Vagina (tissue), 2 donors: ENCODE data around the gene FEZF1. TPM values are rescaled to one million over a fixed set of nuclear protein-coding genes. Genes with fewer than 3 reads are reported as not detected.

ENCODE experiments used
- DNase-seq, 2 donors: peaks; one replicate each; pipeline ENCODE4 v3.0.0-alpha.2; 2017; ENCODE audit errors: extremely low spot score in 2 of 2
- H3K27ac ChIP-seq: fragments of 200-600 bp; sonication (generic); one replicate; pipeline ENCODE4 v1.5.1; 2019
- H3K27me3 ChIP-seq: fragments of 200-600 bp; sonication (generic); one replicate; pipeline ENCODE4 v1.5.1; 2019
- H3K36me3 ChIP-seq, 2 donors: fragments of 200-600 bp; sonication (generic); one replicate each; pipeline ENCODE4 v1.5.1; 2017 to 2019
- H3K4me1 ChIP-seq: fragments of 200-600 bp; sonication (generic); one replicate; pipeline ENCODE4 v1.5.1; 2019
- H3K4me3 ChIP-seq, 2 donors: fragments of 200-600 bp; sonication (generic); 1 replicate in 1 of 2; 2 replicates in 1 of 2; pipeline ENCODE4 v1.5.1; 2016 to 2019
- H3K9me3 ChIP-seq: fragments of 200-600 bp; sonication (generic); one replicate; pipeline ENCODE4 v1.5.1; 2019
- CTCF ChIP-seq, 3 experiments: fragments of 450-650 bp in 2 of 3; fragments of 200-600 bp in 1 of 3; sonication (generic) in 1 of 3; IDR thresholded peaks; one replicate each; pipeline ENCODE4 v1.5.1; 2017 to 2019; ENCODE audit warnings: antibody characterized with exemption in 3 of 3, mild to moderate bottlenecking in 2 of 3, moderate library complexity in 2 of 3
- POLR2A ChIP-seq, 2 donors: fragments of 450-650 bp; IDR thresholded peaks; one replicate each; pipeline ENCODE4 v1.6.1; 2017; ENCODE audit warnings: antibody characterized with exemption in 2 of 2, mild to moderate bottlenecking in 2 of 2, moderate library complexity in 2 of 2
- POLR2AphosphoS5 ChIP-seq, 2 donors: sonication (generic); formaldehyde crosslinking; IDR thresholded peaks; one replicate each; pipeline ENCODE4 v1.9.0; 2017; ENCODE audit warnings: antibody characterized with exemption in 2 of 2, mild to moderate bottlenecking in 2 of 2, low read depth in 1 of 2; ENCODE audit not compliant: insufficient read depth in 1 of 2
- intact Hi-C: fragments of 100-400 bp; cut with DNase I; formaldehyde crosslinking; loops from one replicate; pipeline ENCODE4 v1.15.1; 2023
- total RNA-seq: library from RNA; depleted of rRNA; stranded (reverse); fragments of >200 nt; gene quantifications from one replicate; pipeline ENCODE4 v1.2.3, GENCODE V29; 2016

FEZF1 gene
- total RNA-seq, 1 donor from 2014 or later: not detected

GRCh38 chr7:122303531-122304318, 825 bp downstream of the FEZF1 start:
- Histone ChIP-seq H3K36me3 (no peaks in the 10 kb centered on the region), H3K4me3 (peak overlapping the region in 1 of 2 donors; percentile 25), H3K4me1 (peaks cover 45% of the 10 kb centered on the region), H3K9me3 (no peaks in the 10 kb centered on the region), H3K27ac (no peak overlapping the region), H3K27me3 (peaks cover 51% of the 10 kb centered on the region)
- no peak for DNase-seq
- intact Hi-C loops: no loop called here
- TF ChIP-seq CTCF (IDR thresholded peaks at IDR 0.05) (no peak), POLR2AphosphoS5 (IDR thresholded peaks at IDR 0.05; ENCODE audit: insufficient read depth in 1 of 2, low read depth in 1 of 2) (no peak), POLR2A (IDR thresholded peaks at IDR 0.05) (no peak)

- H3K36me3 ChIP-seq: no peaks in the 10 kb centered on the region
- intact Hi-C loops: no loop called here
- H3K27ac ChIP-seq: no peak overlapping the region
- H3K9me3 ChIP-seq: no peaks in the 10 kb centered on the region
- no peak overlapping the region for H3K4me3 ChIP-seq
- TF ChIP-seq POLR2A (IDR thresholded peaks at IDR 0.05): no peak
- TF ChIP-seq CTCF (IDR thresholded peaks at IDR 0.05): no peak
- no peak for TF ChIP-seq POLR2AphosphoS5 (IDR thresholded peaks at IDR 0.05; ENCODE audit: insufficient read depth in 1 of 2, low read depth in 1 of 2)
- H3K4me1 ChIP-seq: peaks cover 45% of the 10 kb centered on the region
- no peak for DNase-seq
- peaks cover 51% of the 10 kb centered on the region for H3K27me3 ChIP-seq
Measured at GRCh38 chr7:122302761-122303530, 1.6 kb downstream of the FEZF1 start.

- peaks cover 45% of the 10 kb centered on the region for H3K4me1 ChIP-seq
Measured at GRCh38 chr7:122301858-122302760, 2.4 kb downstream of the FEZF1 start.

More at GRCh38 chr7:122301858-122302760, 2.4 kb downstream of the FEZF1 start:
- intact Hi-C loops: no loop called here
- no peak for DNase-seq
- Histone ChIP-seq H3K4me3 (no peak overlapping the region), H3K36me3 (no peaks in the 10 kb centered on the region), H3K9me3 (no peaks in the 10 kb centered on the region), H3K27me3 (peaks cover 51% of the 10 kb centered on the region), H3K27ac (no peak overlapping the region)
- TF ChIP-seq POLR2A (IDR thresholded peaks at IDR 0.05) (no peak), POLR2AphosphoS5 (IDR thresholded peaks at IDR 0.05; ENCODE audit: insufficient read depth in 1 of 2, low read depth in 1 of 2) (no peak), CTCF (IDR thresholded peaks at IDR 0.05) (no peak)
